Ovary (tissue), 9 donors: ENCODE measurements around the gene AP3B1. TPM values are rescaled to one million over a fixed set of nuclear protein-coding genes. Genes with fewer than 3 reads are reported as not detected.

Source experiments
- DNase-seq, 5 donors: peaks; one replicate each; pipeline ENCODE4 v3.0.0-alpha.2; 2019 to 2020
- H3K27ac ChIP-seq, 2 donors: fragments of 200-600 bp; one replicate each; pipeline versions ENCODE4 v1.5.1 to v1.8.0; 2019 to 2022
- H3K27me3 ChIP-seq: fragments of 200-600 bp; one replicate; pipeline ENCODE4 v1.8.0; 2022
- H3K36me3 ChIP-seq: fragments of 200-600 bp; sonication (generic); one replicate; pipeline ENCODE4 v1.5.1; 2019
- H3K4me1 ChIP-seq: one replicate; pipeline ENCODE4 v1.8.1; 2013; ENCODE audit warnings: mild to moderate bottlenecking, moderate library complexity; ENCODE audit not compliant: insufficient read depth
- H3K4me3 ChIP-seq: fragments of 200-600 bp; sonication (generic); one replicate; pipeline ENCODE4 v1.5.1; 2017
- H3K9me3 ChIP-seq, 2 donors: fragments of 200-600 bp in 1 of 2; sonication (generic) in 1 of 2; one replicate each; pipeline versions ENCODE4 v1.5.1 to v1.8.1; 2013 to 2019; ENCODE audit warnings: mild to moderate bottlenecking in 1 of 2, moderate library complexity in 1 of 2
- CTCF ChIP-seq, 3 donors: fragments of 450-650 bp in 2 of 3; fragments of 200-600 bp in 1 of 3; IDR thresholded peaks; one replicate each; pipeline versions ENCODE4 v1.5.1 to v1.8.0; 2016 to 2022; ENCODE audit warnings: antibody characterized with exemption in 3 of 3, mild to moderate bottlenecking in 1 of 3
- EP300 ChIP-seq: sonication (generic); formaldehyde crosslinking; IDR thresholded peaks from one replicate; pipeline ENCODE4 v1.6.1; 2017; ENCODE audit warnings: antibody characterized with exemption
- POLR2A ChIP-seq: fragments of 450-650 bp; IDR thresholded peaks from one replicate; pipeline ENCODE4 v1.6.1; 2017; ENCODE audit warnings: antibody characterized with exemption, mild to moderate bottlenecking, moderate library complexity
- WGBS, 3 donors: extraction: QIAGEN DNeasy Blood & Tissue Kit in 1 of 3; methylation state at CpG; one replicate each; pipeline versions ENCODE4 v1.1.5 to v1.1.7; 2013 to 2017; 5-methylcytosine and 5-hydroxymethylcytosine counted together
- intact Hi-C, 4 donors: fragments of 100-400 bp; cut with DNase I; formaldehyde crosslinking; loops; one replicate each; pipeline versions ENCODE4 v1.11.0 to v1.15.1; 2022 to 2023
- polyA plus RNA-seq, 2 donors: library from polyadenylated mRNA; stranded (reverse); fragments of 200-250 nt in 1 of 2; fragments of 350-450 nt in 1 of 2; fragmentation: Illumina TruSeq in 1 of 2; extraction: RNeasy Lipid Tissue Mini Kit (QIAGEN cat#74804) in 1 of 2; gene quantifications; one replicate each; pipeline ENCODE4 v1.2.3, GENCODE V29; 2013 to 2014
- total RNA-seq, 7 donors: library from RNA; depleted of rRNA in 2 of 7; stranded (reverse); fragments of >200 nt in 2 of 7; fragmentation: NEBNext Ultra II Directional in 3 of 7; extraction: Animal tissue kit (Norgen Biotek cat#: 25700) in 3 of 7; gene quantifications; one replicate each; pipeline versions ENCODE4 v1.1.0 to v1.2.4, GENCODE V29; 2016 to 2023
- donor health status: DM: no; HTN: no; CAD: no; lungs with moderate emphysema.
- donor health status: DM: no; HTN: no; CAD: no.
- donor health status: Bipolar disorder and iron deficiency.
- donor health status: DM: yes; HTN: yes; CAD: no.
- donor health status: DM: no; HTN: no; CAD: no.
- donor health status: DM: yes; HTN: yes; CAD: no.

AP3B1 gene
- total and polyA plus RNA-seq, 9 donors = 14.5 to 38.8 (median 28.5) TPM

GRCh38 chr5:78289911-78290310 is 4.6 kb downstream of the AP3B1 start:
- intact Hi-C loops = loop anchor here in 2 of 4 donors (5.0 kb wide), 1 partner anchor 72 kb away; the partner anchor contains the start of gene SCAMP1 (in 2 of the 2)
- H3K4me3 ChIP-seq = no peak overlapping the region
- no peak for DNase-seq
- H3K27me3 ChIP-seq = no peaks in the 10 kb centered on the region
- 90 to 99% (median 95%) methylated on average over 2 of the region's 2 CpGs for WGBS, 3 donors
- peaks cover 3% of the 10 kb centered on the region for H3K4me1 ChIP-seq
- H3K27ac ChIP-seq = no peak overlapping the region
- TF ChIP-seq CTCF (IDR thresholded peaks at IDR 0.05) (no peak), EP300 (no peak), POLR2A (no peak)
- no peaks in the 10 kb centered on the region for H3K9me3 ChIP-seq
- no peaks in the 10 kb centered on the region for H3K36me3 ChIP-seq

DNA sequence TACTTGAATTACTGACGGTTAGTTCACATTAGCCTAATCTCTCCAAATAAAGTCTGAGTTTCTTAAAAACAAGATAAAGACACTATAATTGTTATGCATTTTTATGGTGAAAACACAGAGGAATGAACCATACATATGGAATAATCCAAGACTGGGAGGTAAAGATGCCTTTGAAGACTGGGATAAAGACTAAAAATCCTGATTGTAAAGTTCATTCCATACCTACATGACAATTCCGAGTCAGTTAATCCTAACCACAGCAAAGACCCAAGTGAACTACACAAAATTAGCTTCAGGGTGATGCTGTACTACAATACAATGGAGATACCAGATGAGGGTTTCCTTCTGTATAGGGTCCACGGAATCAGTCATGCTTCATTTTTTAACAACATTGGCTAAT is 6.3 kb downstream of the AP3B1 start:
- intact Hi-C loops = no loop called here
- DNase-seq = no peak
- H3K27me3 ChIP-seq = no peaks in the 10 kb centered on the region
- no peaks in the 10 kb centered on the region for H3K36me3 ChIP-seq
- 75 to 91% (median 88%) methylated on average over 3 of the region's 3 CpGs for WGBS, 3 donors
- H3K4me1 ChIP-seq = peaks cover 3% of the 10 kb centered on the region
- no peak overlapping the region for H3K27ac ChIP-seq
- H3K4me3 ChIP-seq = no peak overlapping the region
- H3K9me3 ChIP-seq = no peaks in the 10 kb centered on the region
- TF ChIP-seq POLR2A (no peak), EP300 (no peak), CTCF (IDR thresholded peaks at IDR 0.05) (no peak)

DNA sequence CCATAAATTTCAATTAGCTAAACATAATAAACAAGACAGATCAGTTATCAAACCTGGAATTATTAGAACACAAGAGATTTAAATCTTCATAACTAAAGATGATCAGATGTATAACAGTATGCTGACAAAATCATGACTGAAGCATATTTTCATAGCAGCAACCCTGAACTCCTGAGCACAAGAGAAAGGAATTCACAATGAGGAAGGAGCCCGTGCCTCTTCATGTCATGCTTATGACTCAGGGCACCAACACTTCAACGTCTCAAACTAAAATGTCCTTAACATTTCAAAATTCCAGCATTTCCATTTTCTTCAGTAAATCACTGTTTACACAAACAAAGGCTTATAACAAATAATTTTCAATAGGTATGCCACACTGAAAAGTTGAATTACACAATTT is 6.7 kb downstream of the AP3B1 start:
- no peaks in the 10 kb centered on the region for H3K36me3 ChIP-seq
- WGBS, 3 donors = 14 to 20% (median 18%) methylated on average over 2 of the region's 2 CpGs
- H3K27ac ChIP-seq = no peak overlapping the region
- no peak for DNase-seq
- H3K4me3 ChIP-seq = no peak overlapping the region
- H3K9me3 ChIP-seq = no peaks in the 10 kb centered on the region
- intact Hi-C loops = no loop called here
- no peaks in the 10 kb centered on the region for H3K27me3 ChIP-seq
- H3K4me1 ChIP-seq = peaks cover 3% of the 10 kb centered on the region
- TF ChIP-seq CTCF (IDR thresholded peaks at IDR 0.05) = no peak
- TF ChIP-seq EP300 = no peak
- no peak for TF ChIP-seq POLR2A

DNA sequence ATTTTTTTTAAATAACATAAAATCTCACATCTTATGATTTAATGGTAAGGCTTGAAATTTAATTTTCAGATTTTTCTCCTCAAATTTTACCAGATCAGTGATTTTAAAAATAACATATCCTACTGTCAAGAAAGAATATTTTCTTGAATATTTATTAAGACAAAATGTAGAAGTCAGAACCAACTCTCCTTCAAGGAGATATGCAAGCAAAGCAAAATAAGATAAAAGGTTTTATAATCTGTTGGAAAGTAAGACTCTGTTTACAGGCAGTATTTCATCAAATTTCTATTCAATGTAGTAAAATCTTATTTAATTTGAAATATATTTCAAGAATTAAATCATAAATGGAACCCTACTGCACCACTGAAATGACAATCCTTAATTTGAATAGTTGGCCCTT is 7.3 kb downstream of the AP3B1 start:
- intact Hi-C loops = no loop called here
- TF ChIP-seq CTCF (IDR thresholded peaks at IDR 0.05) = no peak
- TF ChIP-seq POLR2A = no peak
- DNase-seq = no peak
- Histone ChIP-seq H3K36me3 (no peaks in the 10 kb centered on the region), H3K4me1 (peaks cover 3% of the 10 kb centered on the region), H3K27ac (no peak overlapping the region), H3K4me3 (no peak overlapping the region), H3K27me3 (no peaks in the 10 kb centered on the region), H3K9me3 (no peaks in the 10 kb centered on the region)

- intact Hi-C loops = no loop called here
- no peak overlapping the region for H3K4me3 ChIP-seq
- no peak overlapping the region for H3K27ac ChIP-seq
- TF ChIP-seq EP300 = no peak
- TF ChIP-seq CTCF (IDR thresholded peaks at IDR 0.05) = no peak
- no peak for TF ChIP-seq POLR2A
- whole genome bisulfite sequencing, 3 donors = 95 to 100% (median 96%) methylated on average over 1 of the region's 1 CpG
- DNase-seq = no peak
- H3K4me1 ChIP-seq = peaks cover 3% of the 10 kb centered on the region
- H3K9me3 ChIP-seq = no peaks in the 10 kb centered on the region
- H3K36me3 ChIP-seq = no peaks in the 10 kb centered on the region
- no peaks in the 10 kb centered on the region for H3K27me3 ChIP-seq
These were observed 8.2 kb downstream of the AP3B1 start for GRCh38 chr5:78286290-78286689.
